Measurements from ENCODE around the gene TBC1D10A.

GRCh38 chr22:30250039-30250565, 76.6 kb downstream of the TBC1D10A start:
- TF ChIP-seq CTCF (IDR thresholded peaks at IDR 0.05) = no peak
- no peak for TF ChIP-seq POLR2A (IDR thresholded peaks at IDR 0.05)
- TF ChIP-seq EP300 (IDR thresholded peaks at IDR 0.05) = no peak

All from ovary (tissue), 3 donors.